ENCODE measurements around the gene C11orf86.

DNA sequence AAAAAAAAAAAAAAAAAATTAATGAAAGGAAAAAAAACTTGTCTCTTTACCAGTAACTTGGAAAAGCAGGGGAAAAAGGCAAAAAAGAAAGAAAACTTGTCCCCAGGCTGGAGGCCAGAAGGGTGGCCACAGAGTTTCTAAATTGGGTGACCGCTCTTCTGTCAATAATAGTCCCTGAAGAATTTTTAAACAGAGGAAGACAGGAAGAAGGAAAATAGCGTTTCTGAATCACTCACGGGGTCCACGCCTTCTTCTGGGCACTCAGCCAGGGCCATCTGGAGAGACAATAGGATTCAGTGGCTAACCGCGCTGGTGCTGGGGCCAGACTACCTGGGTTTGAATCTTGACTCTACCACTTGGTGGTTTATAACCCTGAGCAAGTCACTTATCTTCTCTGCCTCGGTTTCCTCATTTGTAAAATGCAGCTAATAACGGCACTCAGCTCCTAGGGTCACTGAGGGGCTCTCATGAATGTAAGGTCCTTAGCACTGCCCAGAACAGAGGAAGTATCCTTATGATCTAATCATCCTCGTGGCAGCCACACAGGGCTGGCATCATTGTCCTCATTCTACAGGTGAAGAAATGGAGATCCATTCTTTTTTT is 7.0 kb downstream of the C11orf86 start:
- TF ChIP-seq EZH2 (IDR thresholded peaks at IDR 0.05) (no peak), FOXP2 (optimal IDR thresholded peaks at IDR 0.05; ENCODE audit: control extremely low read depth, extremely low read length, insufficient read depth) (no peak)

Data from SK-N-MC (cell line).